Loucy (cell line): ENCODE measurements around the gene SSH2.

Experiments
- H2AFZ ChIP-seq: fragments of 200-600 bp; sonication (generic); 2 replicates; pipeline ENCODE4 v1.6.0; 2016; ENCODE audit warnings: antibody characterized with exemption, mild to moderate bottlenecking, low read length, moderate library complexity
- H3F3A ChIP-seq: fragments of 200-600 bp; 2 replicates; pipeline ENCODE4 v1.6.0; 2016; ENCODE audit warnings: antibody characterized with exemption, low read depth, mild to moderate bottlenecking
- H3K27me3 ChIP-seq: fragments of 200-600 bp; sonication (generic); 2 replicates; pipeline ENCODE4 v1.6.1; 2014; ENCODE audit warnings: low read length, mild to moderate bottlenecking; ENCODE audit not compliant: insufficient read depth, poor library complexity, severe bottlenecking
- H3K36me3 ChIP-seq: fragments of 200-600 bp; sonication (generic); 2 replicates; pipeline ENCODE4 v1.6.1; 2016; ENCODE audit warnings: low read length; ENCODE audit not compliant: insufficient read depth
- H3K4me1 ChIP-seq: fragments of 200-600 bp; sonication (generic); 2 replicates; pipeline ENCODE4 v1.5.1; 2014; ENCODE audit warnings: low read length, mild to moderate bottlenecking; ENCODE audit not compliant: insufficient read depth, poor library complexity, severe bottlenecking
- H3K4me2 ChIP-seq: fragments of 200-600 bp; sonication (generic); 2 replicates; pipeline ENCODE4 v1.6.0; 2014; ENCODE audit warnings: antibody characterized with exemption, low read length, low read depth, mild to moderate bottlenecking; ENCODE audit not compliant: poor library complexity, severe bottlenecking
- H3K4me3 ChIP-seq: fragments of 200-600 bp; sonication (generic); 2 replicates; pipeline ENCODE4 v1.5.1; 2014; ENCODE audit warnings: low read length, mild to moderate bottlenecking, mixed read lengths; ENCODE audit not compliant: poor library complexity, severe bottlenecking
- H3K79me2 ChIP-seq: fragments of 200-600 bp; sonication (generic); 2 replicates; pipeline ENCODE4 v1.6.1; 2014; ENCODE audit warnings: low read length; ENCODE audit not compliant: insufficient read depth
- H3K9ac ChIP-seq: fragments of 200-600 bp; sonication (generic); 2 replicates; pipeline ENCODE4 v1.6.0; 2014; ENCODE audit warnings: mild to moderate bottlenecking, low read depth, low read length, moderate library complexity; ENCODE audit not compliant: poor library complexity, severe bottlenecking
- H3K9me2 ChIP-seq: fragments of 200-600 bp; sonication (generic); replicated peaks from 2 replicates; pipeline ENCODE4 v1.6.1; 2016; ENCODE audit warnings: low read depth, low read length, mixed read lengths
- H3K9me3 ChIP-seq: fragments of 200-600 bp; sonication (generic); 2 replicates; pipeline ENCODE4 v1.6.1; 2014; ENCODE audit warnings: mild to moderate bottlenecking, antibody characterized with exemption, low read length, low read depth; ENCODE audit not compliant: insufficient read depth
- H4K20me1 ChIP-seq: fragments of 200-600 bp; sonication (generic); 2 replicates; pipeline ENCODE4 v1.6.0; 2014; ENCODE audit warnings: antibody characterized with exemption, low read length, mild to moderate bottlenecking; ENCODE audit not compliant: insufficient read depth, poor library complexity, severe bottlenecking
- EZH2phosphoT487 ChIP-seq: fragments of 200-600 bp; IDR thresholded peaks from 2 replicates; pipeline ENCODE4 v1.6.1; 2018; ENCODE audit warnings: antibody characterized with exemption, mild to moderate bottlenecking, moderate library complexity, borderline replicate concordance
- TF ChIP-seq, protein P1 (sequence below): fragments of 200-600 bp; sonication (generic); conservative IDR thresholded peaks from 2 replicates; pipeline ENCODE4 v1.5.1; 2014; ENCODE audit warnings: mild to moderate bottlenecking, antibody characterized with exemption, low read length

SSH2 gene

DNA sequence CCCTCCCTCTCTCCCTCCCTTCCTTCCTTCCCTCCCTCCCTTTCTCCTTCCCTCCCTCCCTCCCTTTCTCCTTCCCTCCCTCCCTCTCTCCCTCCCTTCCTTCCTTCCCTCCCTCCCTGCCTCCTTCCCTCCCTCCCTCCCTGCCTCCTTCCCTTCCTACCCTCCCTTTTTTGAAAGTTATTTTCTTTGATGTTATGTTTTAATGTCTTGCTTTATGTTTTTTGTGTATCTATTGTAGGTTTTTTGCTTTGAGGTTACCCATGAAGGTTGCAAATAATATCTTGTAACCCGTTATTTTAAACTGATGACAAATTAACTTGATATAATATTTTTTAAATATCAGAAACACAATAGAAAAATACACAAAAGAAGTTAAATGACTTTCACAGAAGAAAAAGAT lies 96.2 kb downstream of the SSH2 start:
- H2AFZ ChIP-seq, result no peak overlapping the region
- H3K9me2 ChIP-seq, result no peaks in the 10 kb centered on the region
- no peaks in the 10 kb centered on the region for H3K9me3 ChIP-seq
- no peak overlapping the region for H3K4me3 ChIP-seq
- no peak overlapping the region for H3K4me2 ChIP-seq
- H3K9ac ChIP-seq, result no peak overlapping the region
- no peak for TF ChIP-seq EZH2phosphoT487
- TF ChIP-seq, protein P1, sequence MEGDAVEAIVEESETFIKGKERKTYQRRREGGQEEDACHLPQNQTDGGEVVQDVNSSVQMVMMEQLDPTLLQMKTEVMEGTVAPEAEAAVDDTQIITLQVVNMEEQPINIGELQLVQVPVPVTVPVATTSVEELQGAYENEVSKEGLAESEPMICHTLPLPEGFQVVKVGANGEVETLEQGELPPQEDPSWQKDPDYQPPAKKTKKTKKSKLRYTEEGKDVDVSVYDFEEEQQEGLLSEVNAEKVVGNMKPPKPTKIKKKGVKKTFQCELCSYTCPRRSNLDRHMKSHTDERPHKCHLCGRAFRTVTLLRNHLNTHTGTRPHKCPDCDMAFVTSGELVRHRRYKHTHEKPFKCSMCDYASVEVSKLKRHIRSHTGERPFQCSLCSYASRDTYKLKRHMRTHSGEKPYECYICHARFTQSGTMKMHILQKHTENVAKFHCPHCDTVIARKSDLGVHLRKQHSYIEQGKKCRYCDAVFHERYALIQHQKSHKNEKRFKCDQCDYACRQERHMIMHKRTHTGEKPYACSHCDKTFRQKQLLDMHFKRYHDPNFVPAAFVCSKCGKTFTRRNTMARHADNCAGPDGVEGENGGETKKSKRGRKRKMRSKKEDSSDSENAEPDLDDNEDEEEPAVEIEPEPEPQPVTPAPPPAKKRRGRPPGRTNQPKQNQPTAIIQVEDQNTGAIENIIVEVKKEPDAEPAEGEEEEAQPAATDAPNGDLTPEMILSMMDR, result no peak
- no peaks in the 10 kb centered on the region for H3K27me3 ChIP-seq
- H4K20me1 ChIP-seq, result peaks cover 10% of the 10 kb centered on the region
- peaks cover 2% of the 10 kb centered on the region; the same call in 1 of the 2 replicates for H3F3A ChIP-seq
- peaks cover 31% of the 10 kb centered on the region for H3K79me2 ChIP-seq
- H3K36me3 ChIP-seq, result no peaks in the 10 kb centered on the region
- peaks cover 37% of the 10 kb centered on the region for H3K4me1 ChIP-seq

DNA sequence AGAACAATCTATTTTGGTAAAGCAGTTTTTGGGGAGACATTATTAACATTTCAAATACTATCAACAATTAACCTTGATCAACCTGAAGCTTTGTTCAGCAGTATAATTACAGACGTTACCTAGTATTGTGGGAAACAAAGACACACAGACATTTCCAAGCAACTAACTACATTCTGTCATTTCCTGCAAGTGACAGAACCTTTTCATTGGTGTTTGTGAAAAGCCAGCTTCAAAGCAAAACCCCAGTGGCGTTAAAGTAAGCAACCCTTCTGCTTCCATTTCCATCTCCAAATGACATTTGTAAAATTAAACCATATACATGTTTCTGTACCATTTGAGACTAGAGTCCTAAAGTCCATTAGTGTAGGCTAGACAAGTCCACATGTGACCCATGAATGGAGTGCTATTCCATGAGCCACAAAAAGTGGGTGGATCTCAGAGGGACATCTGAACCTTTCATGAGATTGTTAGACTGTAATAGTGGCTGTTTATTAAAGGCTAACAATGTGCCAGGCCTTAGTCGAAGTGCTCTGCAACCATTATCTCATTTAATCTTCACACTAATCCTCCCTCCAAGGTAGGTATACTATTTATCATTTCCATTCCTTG lies 101.2 kb downstream of the SSH2 start:
- no peaks in the 10 kb centered on the region for H3K36me3 ChIP-seq
- peaks cover 53% of the 10 kb centered on the region for H3K4me1 ChIP-seq
- H3K79me2 ChIP-seq, result peaks cover 39% of the 10 kb centered on the region
- peaks cover 14% of the 10 kb centered on the region for H4K20me1 ChIP-seq
- H3K9me2 ChIP-seq, result no peaks in the 10 kb centered on the region
- no peak overlapping the region for H2AFZ ChIP-seq
- no peak overlapping the region for H3K4me3 ChIP-seq
- peak overlapping the region; percentile 5 for H3K4me2 ChIP-seq
- no peak for TF ChIP-seq EZH2phosphoT487
- TF ChIP-seq, protein P1, result no peak
- no peaks in the 10 kb centered on the region for H3K27me3 ChIP-seq
- no peaks in the 10 kb centered on the region for H3K9me3 ChIP-seq
- H3K9ac ChIP-seq, result no peak overlapping the region
- H3F3A ChIP-seq, result peaks cover 5% of the 10 kb centered on the region; the same call in 1 of the 2 replicates

DNA sequence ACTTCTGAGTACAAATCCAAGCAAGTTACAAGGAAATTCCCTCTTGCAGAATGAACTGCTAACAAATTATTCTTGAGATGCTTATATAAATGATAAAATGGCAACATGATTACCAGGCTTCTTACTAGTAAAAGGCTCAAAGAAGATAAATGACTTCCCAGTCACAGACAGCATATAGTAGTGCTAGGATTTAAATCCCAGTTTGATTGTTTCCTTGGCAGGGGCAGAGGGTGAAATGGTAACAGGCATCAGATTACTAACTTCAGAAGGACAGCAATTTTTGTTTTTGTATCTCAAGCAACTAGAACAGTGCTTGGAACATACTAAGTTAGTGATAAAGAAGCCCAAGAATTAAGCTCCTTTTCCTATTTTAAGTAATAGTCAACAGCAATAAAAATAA lies 102.8 kb downstream of the SSH2 start:
- H3K4me2 ChIP-seq, result no peak overlapping the region
- H3K9me3 ChIP-seq, result no peaks in the 10 kb centered on the region
- H3F3A ChIP-seq, result peaks cover 5% of the 10 kb centered on the region; the same call in 1 of the 2 replicates
- peaks cover 46% of the 10 kb centered on the region for H3K79me2 ChIP-seq
- H3K27me3 ChIP-seq, result no peaks in the 10 kb centered on the region
- peaks cover 14% of the 10 kb centered on the region for H4K20me1 ChIP-seq
- H3K9me2 ChIP-seq, result no peaks in the 10 kb centered on the region
- no peaks in the 10 kb centered on the region for H3K36me3 ChIP-seq
- no peak overlapping the region for H2AFZ ChIP-seq
- no peak overlapping the region for H3K9ac ChIP-seq
- TF ChIP-seq EZH2phosphoT487, result no peak
- TF ChIP-seq, protein P1, result no peak
- no peak overlapping the region for H3K4me3 ChIP-seq
- peaks cover 53% of the 10 kb centered on the region for H3K4me1 ChIP-seq
